SK-N-DZ (cell line): Measurements from ENCODE around the gene CSRP1. TPM values are rescaled to one million over a fixed set of nuclear protein-coding genes. Genes with fewer than 3 reads are reported as not detected.
"Not testable (repeated sequence)": the region's sequence is repeated elsewhere in the genome, so short reads cannot be mapped to it uniquely, and the experiment has no call there.

Experiments
- DNase-seq: peaks from one replicate; pipeline ENCODE4 v3.0.0-alpha.2; 2015; ENCODE audit warnings: low spot score
- polyA plus RNA-seq, 2 experiments: library from polyadenylated mRNA; depleted of rRNA; stranded (reverse); fragments of >200 nt; gene quantifications; 2 replicates each; pipeline ENCODE4 v1.2.3, GENCODE V29; 2014

The CSRP1 gene
- polyA plus RNA-seq (2014; cell fraction: cytosol; rRNA removed), result 8.2 and 16.9 TPM in 2 replicates
- 4.3 and 10.9 TPM in 2 replicates for polyA plus RNA-seq (2014; cell fraction: nucleus; rRNA removed)

DNA sequence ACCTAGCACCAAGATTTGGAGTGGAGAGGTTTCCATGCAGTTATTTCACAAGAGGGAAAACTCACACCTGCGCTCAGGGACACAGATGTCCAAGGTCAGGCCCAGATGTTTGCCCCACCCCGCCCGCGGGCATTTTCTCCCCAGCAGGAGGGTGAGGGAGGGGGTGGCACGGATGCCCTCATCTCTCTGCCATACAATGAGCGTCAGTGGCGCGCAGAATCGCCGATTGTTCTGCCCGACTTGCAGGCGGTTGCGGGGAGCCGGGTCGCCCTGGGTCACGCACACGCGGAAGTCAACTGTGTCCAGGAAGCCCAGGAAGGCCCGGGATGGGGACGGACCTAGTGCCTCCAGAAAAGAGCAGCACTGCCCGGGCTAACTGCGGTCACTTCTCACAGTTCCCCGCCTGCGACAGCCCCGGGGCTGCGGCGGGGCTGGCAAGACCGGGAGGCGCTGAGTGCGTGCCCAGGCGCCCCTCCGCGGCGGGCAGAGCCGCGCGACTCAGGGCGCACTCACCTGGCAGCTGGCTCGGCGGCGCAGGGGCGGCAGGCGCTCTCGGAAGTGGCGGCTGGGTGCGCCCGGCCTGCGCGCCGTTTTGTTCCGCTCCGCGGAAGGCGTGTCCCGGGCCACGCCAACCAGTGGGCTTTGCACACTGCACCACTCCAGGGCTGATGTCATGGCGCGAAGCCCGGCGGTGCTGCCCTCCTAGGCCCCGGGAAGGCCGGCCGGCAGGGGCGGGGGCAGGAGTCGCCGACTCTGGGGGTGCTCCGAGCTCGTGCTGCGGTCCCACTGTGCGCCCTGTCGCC is at the start of gene CSRP1:
CSRP1 (minus strand) TSS at position 567 of the 803 bp plus-strand sequence. CDS start 10,820 bp downstream, outside the sequence.
- no peak for DNase-seq

DNA sequence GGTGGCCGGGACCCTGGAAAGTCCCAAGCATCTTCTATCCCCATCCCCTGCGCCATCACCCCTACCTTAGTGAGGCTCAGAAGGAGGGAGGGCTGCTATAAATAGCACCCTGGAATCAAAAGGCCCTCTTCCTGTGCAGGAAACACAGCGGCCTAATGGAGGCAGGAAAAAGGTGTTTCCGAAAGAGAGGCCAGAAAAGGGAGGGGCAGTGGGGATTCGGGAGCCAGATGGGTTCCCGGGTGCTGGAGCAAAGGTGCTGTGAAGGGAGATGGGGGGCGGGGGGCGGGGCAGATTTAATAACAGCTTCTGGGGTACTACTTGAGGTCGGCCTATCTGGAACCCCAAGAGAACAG is 48.6 kb upstream of the CSRP1 start:
- no peak for DNase-seq

GRCh38 chr1:201554789-201555592 is 48.1 kb upstream of the CSRP1 start:
- DNase-seq, result no peak

DNA sequence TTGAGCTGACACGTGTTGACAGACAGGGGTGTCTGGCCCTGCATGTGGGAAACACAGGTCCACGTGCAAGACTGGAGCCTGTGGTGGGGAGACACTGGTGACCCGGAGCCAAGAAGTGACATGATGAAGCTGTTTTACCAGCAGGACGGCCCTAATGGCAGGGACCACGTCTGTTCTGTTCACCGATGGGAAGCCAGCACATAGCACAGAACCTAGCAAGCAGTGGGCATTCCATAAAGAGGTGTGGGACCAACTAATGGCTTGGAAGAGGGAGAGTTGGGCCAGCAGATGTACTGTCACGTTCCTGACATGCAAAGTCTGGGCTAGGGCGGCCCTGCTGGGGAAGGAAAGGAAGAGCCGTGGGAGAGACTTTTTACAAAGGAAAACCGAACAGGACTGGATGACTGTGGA is 47.3 kb upstream of the CSRP1 start:
- DNase-seq, result no peak

DNA sequence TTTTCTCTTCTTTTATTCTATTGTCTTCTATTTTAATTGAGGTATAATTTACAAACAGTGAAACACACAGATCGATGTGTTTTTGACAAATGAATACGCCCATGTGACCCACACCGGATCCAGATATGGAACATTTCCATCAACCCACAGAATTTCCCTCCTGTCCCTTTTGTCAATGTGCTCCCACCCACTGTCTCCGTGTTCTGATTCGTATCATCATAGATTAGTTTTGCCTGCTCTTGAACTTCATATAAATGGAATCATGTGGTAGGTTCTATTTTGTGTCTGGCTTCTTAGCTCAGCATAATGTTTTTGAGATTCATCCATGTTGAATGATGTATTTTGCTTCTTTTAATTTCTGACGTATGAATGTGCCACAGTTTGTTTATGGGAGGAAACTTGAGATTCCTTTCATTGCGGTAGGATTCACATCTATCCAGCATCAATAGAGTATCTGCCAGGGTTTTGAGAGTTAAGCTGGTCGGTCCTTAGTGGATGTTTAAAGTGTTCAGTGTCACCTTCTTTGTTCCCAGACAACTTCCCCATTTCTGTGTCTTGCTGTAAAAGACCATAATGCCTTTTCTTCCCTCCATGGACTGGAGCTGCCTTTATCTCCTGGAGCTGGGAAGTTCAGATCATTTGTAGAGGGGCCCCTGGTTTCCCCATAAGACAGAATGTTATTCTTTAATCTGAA is 46.7 kb upstream of the CSRP1 start:
- no peak for DNase-seq

- no peak for DNase-seq
These were observed 46.0 kb upstream of the CSRP1 start for GRCh38 chr1:201552941-201553351.

GRCh38 chr1:201551877-201552731 is 45.2 kb upstream of the CSRP1 start:
- no peak for DNase-seq

DNA sequence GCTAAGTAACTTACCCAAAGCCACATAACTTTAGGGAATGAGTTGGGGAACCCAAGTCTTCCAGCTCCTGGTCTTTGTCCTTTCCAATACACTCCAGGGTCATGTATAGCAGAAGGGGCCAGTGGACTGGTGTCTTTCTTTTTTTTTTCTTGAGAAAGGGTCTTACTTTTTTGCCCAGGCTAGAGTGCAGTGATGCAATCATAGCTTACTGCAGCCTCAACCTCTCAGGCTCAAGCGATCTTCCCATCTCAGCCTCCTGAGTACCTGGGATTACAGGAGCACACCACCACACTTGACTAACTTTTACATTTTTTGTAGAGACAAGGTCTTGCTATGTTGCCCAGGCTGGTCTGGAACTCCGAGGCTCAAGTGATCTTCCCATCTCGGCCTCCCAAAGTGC is 44.2 kb upstream of the CSRP1 start:
- no peak for DNase-seq

DNA sequence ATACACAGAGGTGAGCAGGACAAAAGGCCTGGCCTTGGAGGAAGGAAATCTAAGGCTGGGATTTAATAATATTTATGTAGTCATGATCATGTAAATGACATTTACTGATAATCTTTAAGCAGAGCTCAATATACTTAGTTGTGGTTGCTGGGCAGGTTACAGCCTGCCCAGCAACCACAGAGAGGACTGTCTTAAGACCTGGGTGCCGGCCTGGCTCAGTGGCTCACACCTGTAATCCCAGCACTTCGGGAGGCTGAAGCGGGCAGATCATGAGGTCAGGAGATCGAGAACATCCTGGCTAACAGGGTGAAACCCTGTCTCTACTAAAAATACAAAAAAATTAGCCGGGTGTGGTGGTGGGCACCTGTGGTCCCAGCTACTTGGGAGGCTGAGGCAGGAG is 42.6 kb upstream of the CSRP1 start:
- DNase-seq, result not testable (repeated sequence)

GRCh38 chr1:201545851-201546492 is 39.0 kb upstream of the CSRP1 start:
- no peak for DNase-seq

- no peak for DNase-seq
These were observed 37.8 kb upstream of the CSRP1 start for GRCh38 chr1:201544710-201545109.

DNA sequence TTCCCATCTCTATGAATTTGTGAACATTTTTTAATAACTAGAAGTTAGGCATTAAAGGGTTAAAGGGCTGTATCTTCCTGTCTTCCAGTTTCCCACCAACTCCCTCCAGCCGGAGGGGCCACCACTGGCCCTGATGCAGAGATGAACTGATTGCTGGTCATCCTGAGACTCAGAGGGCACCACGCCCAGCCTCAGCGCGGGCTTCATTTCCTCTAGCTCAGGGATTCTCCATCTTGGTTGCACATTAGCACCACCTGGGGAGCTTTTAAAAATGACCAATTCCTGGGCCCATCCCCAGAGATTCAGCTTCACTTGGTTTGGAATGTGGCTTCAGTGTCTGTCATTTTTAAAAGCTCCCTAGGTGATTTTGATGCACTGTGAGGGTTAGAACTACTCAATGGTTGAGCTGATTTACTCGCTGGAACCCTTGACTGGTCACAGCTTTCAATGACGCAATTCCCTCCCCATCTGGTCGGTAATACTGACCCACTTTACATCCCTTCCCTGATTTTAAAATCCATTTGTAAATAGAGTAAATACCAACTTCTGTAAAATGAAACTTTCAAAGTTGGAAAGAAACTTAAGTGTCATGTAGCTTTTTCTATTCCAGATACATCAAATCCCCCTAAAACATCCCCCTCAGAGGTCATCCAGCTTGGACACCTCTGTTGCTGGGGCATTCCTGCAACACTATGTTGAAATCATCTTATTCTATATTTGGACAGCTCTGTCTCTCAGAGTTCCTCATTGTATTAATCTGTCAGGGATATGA is 37.1 kb upstream of the CSRP1 start:
- DNase-seq, result no peak

DNA sequence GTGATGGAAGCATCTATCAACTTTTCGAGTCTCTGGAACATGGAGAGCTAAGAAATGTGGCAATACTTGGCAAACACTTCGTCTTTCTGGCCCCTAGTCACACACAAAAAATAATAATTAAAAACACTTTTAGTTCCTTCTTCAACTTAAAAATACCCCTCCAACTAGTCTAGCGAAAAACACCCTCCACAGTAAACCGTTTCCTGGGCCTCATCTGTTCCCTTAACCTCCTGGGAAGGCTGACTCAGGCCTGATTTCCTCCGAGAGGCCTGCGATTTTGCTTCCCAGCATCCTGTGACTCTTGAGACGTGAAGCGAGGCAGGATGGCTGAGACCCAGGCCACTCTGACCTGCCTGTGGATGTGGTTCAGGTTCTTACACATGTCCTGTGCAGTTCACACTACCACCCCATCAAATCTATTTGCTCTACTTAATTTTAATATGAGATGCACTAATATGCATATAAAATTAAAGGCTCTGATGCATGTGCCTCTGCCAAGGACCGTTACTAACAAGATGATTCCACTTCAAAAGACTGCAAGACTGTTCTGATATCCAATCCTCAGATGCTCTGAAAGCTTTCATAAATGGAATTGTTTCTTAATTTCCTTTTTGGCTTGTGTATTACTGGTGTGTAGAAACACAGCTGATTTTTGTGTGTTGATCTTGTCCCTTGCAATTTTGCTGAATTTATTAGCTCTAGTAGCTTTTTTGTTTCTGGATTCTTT is 35.5 kb upstream of the CSRP1 start:
- no peak for DNase-seq

DNA sequence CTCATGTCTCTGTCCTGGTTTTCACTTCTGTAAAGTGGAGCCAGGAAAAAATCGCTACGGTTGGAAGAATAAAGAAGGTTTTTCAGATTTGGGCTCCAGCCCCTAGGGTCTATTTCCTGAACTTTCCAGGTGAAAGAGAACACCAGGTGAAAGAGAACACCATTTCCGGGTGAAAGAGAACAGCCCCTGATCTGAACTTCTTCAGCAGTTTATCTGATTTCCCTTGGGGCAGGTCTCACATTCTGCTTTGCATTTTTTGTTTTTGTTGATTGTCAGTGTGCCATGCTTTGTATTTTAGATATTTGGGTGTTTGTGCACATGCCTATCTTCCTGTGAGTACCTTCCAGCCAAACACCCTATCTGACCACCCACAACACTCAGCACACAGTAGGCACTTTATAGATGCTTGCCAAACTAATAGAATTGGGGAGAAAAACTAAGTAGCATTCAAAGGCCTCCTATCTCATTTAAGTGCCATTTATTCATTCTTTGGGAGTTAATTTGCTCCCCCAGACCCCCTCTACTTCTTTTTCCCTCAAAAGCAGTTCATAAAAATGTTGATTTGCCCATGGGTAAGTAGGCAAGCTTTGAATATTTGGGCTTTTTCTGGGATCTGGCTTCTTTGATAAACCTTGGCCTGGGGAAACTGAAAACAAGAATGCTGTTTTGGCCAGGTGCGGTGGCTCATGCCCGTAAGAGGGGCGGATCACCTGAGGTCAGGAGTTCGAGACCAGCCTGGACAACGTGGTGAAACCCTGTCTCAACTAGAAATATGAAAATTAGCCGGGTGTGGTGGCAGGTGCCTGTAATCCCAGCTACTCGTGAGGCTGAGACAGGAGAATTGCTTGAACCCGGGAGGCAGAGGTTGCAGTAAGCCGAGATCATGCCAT is 34.2 kb upstream of the CSRP1 start:
- no peak for DNase-seq

DNA sequence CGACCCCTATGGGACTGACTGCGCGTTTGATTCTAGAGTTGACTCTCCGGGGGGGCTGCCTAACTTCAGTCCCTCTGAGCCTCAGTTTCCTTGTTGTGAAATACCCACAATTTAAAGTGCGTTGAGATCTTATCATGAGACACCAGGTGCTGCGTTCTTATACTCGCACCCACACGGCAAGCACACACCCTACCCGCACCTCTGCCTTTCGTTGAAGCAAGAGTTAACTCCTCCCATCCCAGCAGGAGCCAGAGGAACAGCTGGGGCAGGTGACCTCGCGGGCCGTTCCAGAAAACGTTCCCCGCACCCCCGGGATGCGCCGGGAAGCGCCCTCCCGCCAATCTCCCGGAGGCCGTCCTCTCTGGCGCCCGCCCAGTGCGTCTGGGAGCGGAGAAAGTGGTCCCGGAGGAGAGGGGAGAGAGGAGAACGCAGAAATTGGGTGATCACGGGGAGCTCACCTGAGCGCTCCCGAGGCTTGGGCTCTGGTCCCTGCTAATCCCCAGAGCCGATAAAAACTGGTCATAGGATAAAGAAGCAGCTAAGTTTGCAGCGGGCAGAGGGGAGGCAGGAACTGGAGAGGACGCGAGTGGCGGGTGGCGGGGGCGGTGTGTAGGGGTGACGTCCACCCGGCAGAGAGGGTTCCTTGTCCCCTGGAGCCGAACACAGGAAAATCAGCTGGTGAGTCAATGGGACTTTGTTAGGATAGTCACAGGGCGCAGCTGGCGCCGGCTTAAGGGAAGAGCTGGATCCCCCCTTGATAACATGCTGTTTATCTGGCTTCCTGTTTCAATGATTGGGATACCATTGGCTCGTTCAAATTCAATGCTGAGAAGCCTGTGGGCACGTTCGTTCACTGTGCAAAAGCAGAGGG is 32.9 kb upstream of the CSRP1 start:
- no peak for DNase-seq

DNA sequence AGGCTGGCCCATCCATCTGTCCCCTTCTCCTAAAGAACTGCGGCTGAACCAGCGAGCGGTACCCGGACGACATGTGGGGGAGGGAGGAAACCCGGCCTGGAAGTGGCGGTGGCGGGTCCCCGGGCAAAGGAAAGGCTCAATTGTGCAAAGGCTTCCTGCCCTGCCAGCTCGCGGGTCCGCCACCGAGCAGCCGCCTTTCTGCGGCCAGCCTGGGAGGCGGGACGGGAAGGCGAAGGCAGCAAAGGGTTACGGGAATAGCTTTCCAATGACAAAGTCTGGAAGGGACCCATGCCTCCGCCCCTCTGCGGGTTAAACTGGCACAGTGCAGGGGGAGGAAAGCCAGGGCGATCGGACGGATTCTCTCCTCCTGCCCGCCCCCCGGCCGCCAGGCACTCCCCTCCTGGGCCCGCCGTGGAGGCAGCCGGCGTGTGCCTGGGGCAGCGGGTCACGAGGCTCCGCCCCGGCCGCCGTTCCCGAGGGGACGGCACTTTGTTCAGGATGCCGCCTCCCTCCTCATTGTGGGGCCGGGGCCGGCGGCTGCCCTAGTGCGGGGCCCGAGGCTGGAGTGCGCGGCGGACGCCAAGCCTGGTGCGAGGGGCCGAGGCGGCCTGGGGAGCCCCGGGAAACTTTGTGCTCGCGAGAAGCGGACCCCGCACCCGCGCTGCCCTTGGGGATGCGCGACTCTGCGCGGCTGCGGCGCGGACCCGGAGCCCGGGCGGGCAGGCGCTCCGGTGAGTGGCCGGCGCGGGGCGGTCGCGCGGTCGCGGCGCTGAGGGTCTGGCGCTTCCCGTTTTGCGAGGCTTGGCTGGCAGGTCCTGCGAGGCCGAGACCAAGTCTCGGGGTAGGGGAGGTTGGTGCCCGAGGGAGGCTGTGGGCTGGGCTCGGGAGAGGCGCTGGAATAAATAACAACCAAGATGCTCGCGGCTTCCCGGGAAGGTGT is 32.0 kb upstream of the CSRP1 start, which contains the start of gene NAV1:
NAV1 (plus strand) TSS at position 516 of the 940 bp plus-strand sequence. CDS start 83,758 bp downstream, outside the sequence.
- no peak for DNase-seq
